Adipocyte (in vitro differentiated cells): ENCODE data around the gene NT5C3B.

ENCODE experiments used
- DNase-seq: peaks from one replicate; pipeline ENCODE4 v3.0.0-alpha.2; 2015; ENCODE audit warnings: low read depth
- H3K27me3 ChIP-seq: replicated peaks from 2 replicates; pipeline ENCODE4 v1.7.0; 2013; ENCODE audit warnings: mild to moderate bottlenecking, low read length, moderate library complexity; ENCODE audit not compliant: control insufficient read depth, insufficient read depth
- H3K36me3 ChIP-seq: 2 replicates; pipeline ENCODE4 v1.7.0; 2013; ENCODE audit warnings: low read length, mild to moderate bottlenecking, moderate library complexity; ENCODE audit not compliant: control insufficient read depth, insufficient read depth, severe bottlenecking
- H3K4me1 ChIP-seq: 2 replicates; pipeline ENCODE4 v1.7.0; 2013; ENCODE audit warnings: mild to moderate bottlenecking, low read length, moderate library complexity; ENCODE audit not compliant: control insufficient read depth, insufficient read depth
- H3K4me3 ChIP-seq: 2 replicates; pipeline ENCODE4 v1.7.0; 2013; ENCODE audit warnings: mild to moderate bottlenecking, low read length, moderate library complexity
- H3K9ac ChIP-seq: 2 replicates; pipeline ENCODE4 v1.7.0; 2013; ENCODE audit warnings: mild to moderate bottlenecking, low read length, moderate library complexity
- H3K9me3 ChIP-seq: 2 replicates; pipeline ENCODE4 v1.7.0; 2013; ENCODE audit warnings: mild to moderate bottlenecking, low read length, moderate library complexity; ENCODE audit not compliant: control insufficient read depth

NT5C3B gene

DNA sequence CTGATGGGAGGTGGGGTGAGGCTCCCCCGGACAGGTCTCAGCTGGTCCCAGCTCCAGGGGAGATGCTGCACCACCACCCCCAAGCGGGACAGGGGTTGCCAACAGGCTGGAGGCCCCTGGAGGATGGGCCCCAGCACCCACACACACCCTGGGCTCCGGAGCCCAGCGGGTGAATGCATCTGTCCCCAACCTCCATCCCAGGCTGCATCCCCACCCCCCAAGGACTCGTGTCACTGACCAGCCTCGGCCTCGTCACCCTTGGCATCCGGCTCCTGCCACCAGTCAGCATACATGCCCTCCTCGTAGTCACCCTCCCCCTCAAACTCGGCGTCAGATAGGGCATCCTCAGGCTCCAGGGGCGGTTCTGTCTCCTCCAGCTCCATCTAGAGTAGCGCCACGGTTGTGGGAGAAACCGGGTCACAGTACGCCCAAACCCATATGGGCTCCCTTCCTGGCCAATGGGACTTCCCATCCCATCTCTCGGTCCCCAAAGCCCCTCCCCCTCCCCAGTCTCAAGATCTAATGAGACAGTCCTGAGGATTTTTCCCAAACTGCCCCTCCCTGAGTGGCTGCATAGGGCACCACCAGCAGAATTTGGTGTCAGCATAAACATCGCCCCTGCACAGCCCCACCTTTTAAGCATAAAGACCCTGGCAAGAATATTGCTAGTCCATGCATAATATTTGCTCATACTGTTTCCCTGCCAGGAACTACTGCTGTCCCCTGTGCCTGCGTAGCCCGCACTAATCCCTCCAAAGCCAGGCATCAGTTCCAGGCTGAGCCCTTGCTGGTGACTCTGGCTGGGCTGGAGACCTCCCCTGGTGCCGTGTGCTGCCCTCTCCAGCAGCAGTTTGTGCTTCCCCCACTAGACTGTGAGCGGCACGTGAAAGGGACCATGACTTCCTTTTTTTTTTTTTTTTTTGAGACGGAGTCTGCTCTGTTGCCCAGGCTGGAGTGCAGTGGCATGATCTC is 32.7 kb downstream of the NT5C3B start:
- Histone ChIP-seq H3K27me3 (no peaks in the 10 kb centered on the region), H3K4me1 (peaks cover 11% of the 10 kb centered on the region), H3K9ac (no peak overlapping the region), H3K36me3 (no peaks in the 10 kb centered on the region), H3K4me3 (no peak overlapping the region), H3K9me3 (no peaks in the 10 kb centered on the region)
- DNase-seq: no peak

DNA sequence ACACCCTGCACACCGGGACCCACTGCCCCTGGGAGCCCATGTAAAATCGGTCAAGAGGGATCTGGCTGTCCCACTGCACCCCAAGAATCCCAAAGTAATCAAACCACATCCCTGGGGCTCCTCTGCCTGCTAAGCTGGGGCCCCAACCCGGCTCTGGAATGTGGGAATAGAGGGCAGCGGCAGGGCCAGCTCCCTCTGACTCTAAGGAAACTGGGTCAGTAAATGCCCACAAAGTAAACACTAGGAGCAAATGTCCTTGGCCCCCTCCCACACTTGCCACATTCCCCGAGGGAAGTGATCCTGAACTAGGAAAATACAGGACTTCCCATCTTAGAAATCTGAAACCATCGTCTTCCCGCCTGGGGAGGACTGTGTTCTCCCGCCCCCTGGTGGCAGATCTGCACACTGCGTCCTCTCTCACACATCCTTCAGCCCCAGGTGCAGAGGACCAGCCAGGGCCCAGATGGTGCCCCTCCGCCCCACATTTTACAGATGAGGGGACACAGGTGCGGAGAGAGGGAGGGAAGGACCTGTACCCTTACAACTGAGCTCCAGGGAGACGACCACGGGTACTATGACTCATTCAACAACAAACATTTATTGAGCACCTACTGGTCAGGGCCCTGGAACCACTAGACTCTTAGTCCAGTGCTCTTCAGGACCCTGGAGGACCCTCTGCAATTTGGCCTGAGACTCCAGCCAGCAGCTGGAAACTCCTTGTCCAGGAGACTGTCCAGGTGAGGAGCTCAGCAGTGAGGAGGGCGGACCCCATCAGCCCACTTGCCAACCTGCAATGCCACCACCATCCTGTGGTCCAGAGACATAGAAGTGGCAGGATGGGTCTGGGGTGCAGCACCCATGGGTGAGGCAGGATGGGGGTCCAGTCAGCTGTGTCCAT is 34.4 kb downstream of the NT5C3B start:
- DNase-seq: peak; percentile 92
- H3K4me3 ChIP-seq: peak overlapping the region; percentile 48
- peaks cover 11% of the 10 kb centered on the region for H3K4me1 ChIP-seq
- H3K36me3 ChIP-seq: no peaks in the 10 kb centered on the region
- no peaks in the 10 kb centered on the region for H3K27me3 ChIP-seq
- H3K9ac ChIP-seq: peak overlapping the region; percentile 27
- H3K9me3 ChIP-seq: no peaks in the 10 kb centered on the region

GRCh38 chr17:41800601-41801373 is 35.2 kb downstream of the NT5C3B start:
- Histone ChIP-seq H3K4me1 (peaks cover 11% of the 10 kb centered on the region), H3K27me3 (no peaks in the 10 kb centered on the region), H3K9me3 (no peaks in the 10 kb centered on the region), H3K4me3 (no peak overlapping the region), H3K36me3 (no peaks in the 10 kb centered on the region), H3K9ac (peak overlapping the region; percentile 27)
- peak; percentile 68 for DNase-seq

DNA sequence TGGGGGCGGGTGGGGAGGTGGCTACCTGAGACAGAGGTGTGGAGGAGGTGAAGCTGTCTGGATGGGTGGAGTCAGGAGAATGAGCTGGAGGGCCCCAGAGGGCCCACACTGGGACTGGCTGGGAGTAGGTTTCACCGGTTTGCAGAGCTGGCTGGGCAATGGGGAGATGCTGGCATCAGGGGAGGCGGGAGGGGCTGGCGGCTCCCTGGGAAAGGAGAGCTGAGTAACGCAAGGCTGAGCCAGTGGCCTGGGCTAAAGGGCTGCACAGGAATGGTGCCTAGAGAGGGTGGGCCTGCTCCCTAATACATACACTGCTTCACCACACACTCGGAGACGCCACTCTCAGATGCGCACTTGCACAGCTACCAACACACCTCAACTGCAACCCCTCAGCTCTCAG is 36.7 kb downstream of the NT5C3B start:
- Histone ChIP-seq H3K36me3 (no peaks in the 10 kb centered on the region), H3K27me3 (no peaks in the 10 kb centered on the region), H3K9ac (no peak overlapping the region), H3K4me3 (no peak overlapping the region), H3K9me3 (no peaks in the 10 kb centered on the region), H3K4me1 (peaks cover 11% of the 10 kb centered on the region)
- no peak for DNase-seq

DNA sequence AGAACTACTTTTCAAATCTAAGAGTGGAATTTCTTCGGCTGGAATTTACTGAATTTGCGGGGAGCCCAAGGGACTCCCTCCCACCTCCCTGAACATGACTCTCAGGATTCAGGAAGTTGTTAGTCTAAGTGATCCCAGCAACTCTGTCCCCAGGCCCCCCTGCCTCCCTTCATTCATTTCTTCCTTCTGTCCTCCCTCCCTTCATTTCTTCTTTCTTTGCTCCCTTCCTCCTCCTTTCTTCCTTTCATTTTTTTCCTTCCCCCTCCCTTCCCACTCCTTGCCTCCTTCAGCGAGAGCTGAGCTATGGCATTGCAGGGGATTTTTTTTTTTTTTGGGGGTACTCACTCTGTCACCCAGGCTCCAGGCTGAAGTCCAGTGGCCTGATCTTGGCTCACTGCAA is 38.7 kb downstream of the NT5C3B start:
- Histone ChIP-seq H3K9ac (no peak overlapping the region), H3K9me3 (no peaks in the 10 kb centered on the region), H3K27me3 (no peaks in the 10 kb centered on the region), H3K36me3 (no peaks in the 10 kb centered on the region), H3K4me1 (peaks cover 23% of the 10 kb centered on the region), H3K4me3 (no peak overlapping the region)
- DNase-seq: no peak

DNA sequence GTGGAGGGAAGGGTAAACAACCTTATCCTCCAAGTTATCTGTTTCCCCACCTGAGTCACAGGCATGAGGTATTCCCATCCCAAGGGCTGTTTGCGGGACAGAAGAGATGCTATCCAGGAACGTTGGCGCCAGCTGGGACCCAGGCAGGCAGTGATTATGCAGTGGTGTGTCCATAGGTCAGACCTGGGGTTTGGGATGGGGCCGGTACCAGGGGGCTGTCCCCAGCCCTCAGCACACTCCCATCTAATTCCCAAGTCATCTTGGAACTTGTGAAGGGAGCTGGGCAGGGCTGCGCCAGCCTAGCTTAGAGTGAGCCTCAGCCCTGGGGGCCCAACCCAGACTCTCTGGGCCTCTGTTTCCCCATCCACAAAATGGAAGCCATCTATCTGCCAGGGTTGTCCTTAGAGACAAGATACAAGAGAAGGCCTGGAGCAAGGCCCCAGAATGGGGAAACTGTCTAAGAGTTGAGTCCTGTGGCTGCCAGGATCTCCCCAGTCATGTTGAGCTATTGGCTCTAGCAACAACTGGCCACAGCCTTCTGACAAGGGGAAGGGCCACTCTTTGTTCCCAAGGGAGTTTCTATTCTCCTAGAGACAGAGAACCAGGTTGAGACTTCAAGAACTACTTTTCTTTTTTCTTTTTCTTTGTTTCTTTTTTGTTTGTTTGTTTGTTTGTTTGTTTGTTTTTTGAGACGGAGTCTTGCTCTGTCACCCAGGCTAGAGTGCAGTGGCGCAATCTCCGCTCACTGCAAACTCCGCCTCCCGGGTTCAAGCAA is 39.7 kb downstream of the NT5C3B start:
- Histone ChIP-seq H3K4me3 (no peak overlapping the region), H3K27me3 (no peaks in the 10 kb centered on the region), H3K36me3 (no peaks in the 10 kb centered on the region), H3K4me1 (peaks cover 21% of the 10 kb centered on the region), H3K9me3 (no peaks in the 10 kb centered on the region), H3K9ac (no peak overlapping the region)
- no peak for DNase-seq

- H3K9me3 ChIP-seq: no peaks in the 10 kb centered on the region
- no peaks in the 10 kb centered on the region for H3K27me3 ChIP-seq
- no peak overlapping the region for H3K4me3 ChIP-seq
- peaks cover 12% of the 10 kb centered on the region for H3K4me1 ChIP-seq
- H3K9ac ChIP-seq: no peak overlapping the region
- no peaks in the 10 kb centered on the region for H3K36me3 ChIP-seq
- no peak for DNase-seq
Observed at GRCh38 chr17:41794540-41794975, 41.5 kb downstream of the NT5C3B start.

- H3K4me1 ChIP-seq: peaks cover 12% of the 10 kb centered on the region
- no peak overlapping the region for H3K4me3 ChIP-seq
- no peaks in the 10 kb centered on the region for H3K36me3 ChIP-seq
- H3K27me3 ChIP-seq: no peaks in the 10 kb centered on the region
- H3K9ac ChIP-seq: no peak overlapping the region
- H3K9me3 ChIP-seq: no peaks in the 10 kb centered on the region
- no peak for DNase-seq
Observed at GRCh38 chr17:41793784-41794539, 42.1 kb downstream of the NT5C3B start.

DNA sequence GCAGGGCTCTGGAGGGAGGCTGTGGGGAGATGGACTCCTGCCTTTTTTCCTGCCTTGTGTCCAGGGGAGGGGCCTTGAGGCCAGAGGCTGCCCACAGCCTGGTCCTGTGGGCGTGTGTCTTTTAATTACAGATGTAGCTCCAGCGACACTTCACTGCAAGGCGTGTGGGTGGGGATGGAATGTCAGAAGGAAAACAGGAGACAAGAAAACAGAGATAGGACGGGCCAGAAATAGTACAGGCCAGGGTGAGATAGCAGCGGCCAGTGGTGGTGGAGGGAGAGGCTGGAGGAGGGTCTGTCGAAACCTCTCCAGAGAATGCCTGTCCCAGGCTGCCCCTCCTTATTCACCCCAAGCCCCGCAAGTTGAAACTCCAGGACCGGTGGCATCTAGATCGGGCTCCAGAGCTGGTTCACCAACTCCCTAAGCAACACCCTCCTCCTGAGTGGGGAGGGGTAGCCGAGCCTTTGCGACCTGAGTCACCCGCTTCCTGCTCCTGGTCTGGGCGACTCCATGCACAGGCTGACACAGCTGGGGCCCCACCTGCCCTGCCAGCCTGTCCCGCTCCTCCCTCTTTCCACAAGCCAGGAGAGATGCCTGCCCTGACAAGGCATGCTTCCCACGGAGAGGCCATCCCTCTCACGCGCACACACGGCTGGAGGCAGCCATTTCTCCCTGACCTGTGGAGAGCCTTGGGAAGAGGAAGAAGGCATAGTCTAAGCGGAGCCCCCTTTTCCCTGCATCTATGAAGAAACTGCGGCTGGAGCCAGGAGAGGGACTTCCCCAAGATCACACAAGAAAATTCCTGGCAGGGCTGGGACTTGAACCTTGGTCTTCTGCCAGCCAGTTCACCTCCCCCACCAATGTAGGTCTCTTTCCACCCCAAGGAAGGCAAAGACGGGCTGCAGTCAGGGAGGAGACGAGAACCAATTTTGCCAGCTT is 42.9 kb downstream of the NT5C3B start:
- H3K4me3 ChIP-seq: no peak overlapping the region
- no peak overlapping the region for H3K9ac ChIP-seq
- no peaks in the 10 kb centered on the region for H3K9me3 ChIP-seq
- H3K4me1 ChIP-seq: peaks cover 12% of the 10 kb centered on the region
- peak; percentile 52 for DNase-seq
- H3K36me3 ChIP-seq: no peaks in the 10 kb centered on the region
- H3K27me3 ChIP-seq: no peaks in the 10 kb centered on the region
